Activated T-helper 2 cell treated with anti-CD3 and anti-CD28 coated beads, Interferon-gamma antibody, Interleukin-2, Interleukin-4, amounts not matched to agents 10 μg/mL and 5 μg/mL and 100 μg/mL, durations not matched to agents 14 hours and 24 hours and 36 hours (primary cell): ENCODE measurements around the gene GALNT17. TPM values are rescaled to one million over a fixed set of nuclear protein-coding genes. Genes with fewer than 3 reads are reported as not detected.

Source experiments
- DNase-seq: peaks from one replicate; pipeline ENCODE4 v3.0.0; 2021; ENCODE audit warnings: low spot score
- H3K27ac Mint-ChIP-seq: one replicate; pipeline ENCODE4 v1.8.0; 2021; ENCODE audit warnings: mixed read lengths
- H3K27me3 Mint-ChIP-seq: one replicate; pipeline ENCODE4 v1.8.0; 2021; ENCODE audit warnings: low read depth, mixed read lengths
- H3K36me3 Mint-ChIP-seq: one replicate; pipeline ENCODE4 v1.8.0; 2021; ENCODE audit warnings: low read depth, mixed read lengths
- H3K4me1 Mint-ChIP-seq: one replicate; pipeline ENCODE4 v1.8.0; 2021; ENCODE audit warnings: low read depth, mixed read lengths
- H3K4me3 Mint-ChIP-seq: one replicate; pipeline ENCODE4 v1.8.0; 2021; ENCODE audit warnings: low read depth, mild to moderate bottlenecking, moderate library complexity, mixed read lengths
- H3K9me3 Mint-ChIP-seq: one replicate; pipeline ENCODE4 v1.8.0; 2021; ENCODE audit warnings: mixed read lengths
- intact Hi-C: fragments of 100-400 bp; cut with micrococcal nuclease; formaldehyde crosslinking; loops from one replicate; pipeline ENCODE4 v1.15.1; 2023
- total RNA-seq: library from RNA; stranded (reverse); gene quantifications from 2 replicates; pipeline ENCODE4 v1.2.3, GENCODE V29; 2022

The GALNT17 gene
- total RNA-seq, 1 donor from 2014 or later: not detected

- no peaks in the 10 kb centered on the region for H3K4me1 Mint-ChIP-seq
- intact Hi-C loops: no loop called here
- no peak for DNase-seq
Observed at GRCh38 chr7:71504697-71505441, 372.9 kb downstream of the GALNT17 start.

GRCh38 chr7:71506822-71507221 lies 374.9 kb downstream of the GALNT17 start:
- DNase-seq: no peak
- Mint-ChIP-seq H3K4me3 (no peak overlapping the region), H3K9me3 (peaks cover 44% of the 10 kb centered on the region), H3K36me3 (no peaks in the 10 kb centered on the region), H3K27me3 (no peaks in the 10 kb centered on the region), H3K27ac (no peak overlapping the region), H3K4me1 (no peaks in the 10 kb centered on the region)
- intact Hi-C loops: no loop called here

More at GRCh38 chr7:71504697-71505441, 372.9 kb downstream of the GALNT17 start:
- Mint-ChIP-seq H3K9me3 (peaks cover 46% of the 10 kb centered on the region), H3K36me3 (no peaks in the 10 kb centered on the region), H3K27me3 (no peaks in the 10 kb centered on the region), H3K4me3 (no peak overlapping the region), H3K27ac (no peak overlapping the region)

GRCh38 chr7:71507680-71508602 lies 376.0 kb downstream of the GALNT17 start:
- Mint-ChIP-seq H3K4me3 (no peak overlapping the region), H3K4me1 (no peaks in the 10 kb centered on the region), H3K9me3 (peaks cover 33% of the 10 kb centered on the region), H3K36me3 (no peaks in the 10 kb centered on the region), H3K27me3 (no peaks in the 10 kb centered on the region), H3K27ac (no peak overlapping the region)
- DNase-seq: no peak
- intact Hi-C loops: no loop called here

GRCh38 chr7:71509381-71509780 lies 377.4 kb downstream of the GALNT17 start:
- H3K4me3 Mint-ChIP-seq: no peak overlapping the region
- intact Hi-C loops: no loop called here
- no peak for DNase-seq
- no peaks in the 10 kb centered on the region for H3K27me3 Mint-ChIP-seq
- H3K36me3 Mint-ChIP-seq: no peaks in the 10 kb centered on the region
- H3K4me1 Mint-ChIP-seq: no peaks in the 10 kb centered on the region
- peaks cover 44% of the 10 kb centered on the region for H3K9me3 Mint-ChIP-seq
- no peak overlapping the region for H3K27ac Mint-ChIP-seq

GRCh38 chr7:71511361-71511807 lies 379.4 kb downstream of the GALNT17 start:
- no peak overlapping the region for H3K4me3 Mint-ChIP-seq
- intact Hi-C loops: no loop called here
- no peaks in the 10 kb centered on the region for H3K27me3 Mint-ChIP-seq
- no peak overlapping the region for H3K27ac Mint-ChIP-seq
- DNase-seq: no peak
- no peaks in the 10 kb centered on the region for H3K4me1 Mint-ChIP-seq
- H3K9me3 Mint-ChIP-seq: peaks cover 49% of the 10 kb centered on the region
- H3K36me3 Mint-ChIP-seq: no peaks in the 10 kb centered on the region

GRCh38 chr7:71517940-71518699 lies 386.2 kb downstream of the GALNT17 start:
- Mint-ChIP-seq H3K36me3 (no peaks in the 10 kb centered on the region), H3K9me3 (peaks cover 76% of the 10 kb centered on the region), H3K27ac (no peak overlapping the region), H3K4me1 (no peaks in the 10 kb centered on the region), H3K27me3 (no peaks in the 10 kb centered on the region), H3K4me3 (no peak overlapping the region)
- DNase-seq: no peak
- intact Hi-C loops: no loop called here

GRCh38 chr7:71518880-71519279 lies 386.9 kb downstream of the GALNT17 start:
- Mint-ChIP-seq H3K9me3 (peaks cover 69% of the 10 kb centered on the region), H3K27ac (no peak overlapping the region)

GRCh38 chr7:71521506-71521905 lies 389.6 kb downstream of the GALNT17 start:
- Mint-ChIP-seq H3K27ac (no peak overlapping the region), H3K4me1 (no peaks in the 10 kb centered on the region), H3K36me3 (no peaks in the 10 kb centered on the region), H3K4me3 (no peak overlapping the region), H3K27me3 (no peaks in the 10 kb centered on the region), H3K9me3 (peaks cover 53% of the 10 kb centered on the region)
- DNase-seq: no peak
- intact Hi-C loops: no loop called here

More at GRCh38 chr7:71518880-71519279, 386.9 kb downstream of the GALNT17 start:
- Mint-ChIP-seq H3K27me3 (no peaks in the 10 kb centered on the region), H3K4me3 (no peak overlapping the region), H3K4me1 (no peaks in the 10 kb centered on the region), H3K36me3 (no peaks in the 10 kb centered on the region)
- intact Hi-C loops: no loop called here
- DNase-seq: no peak

GRCh38 chr7:71526106-71526505 lies 394.2 kb downstream of the GALNT17 start:
- DNase-seq: no peak
- no peak overlapping the region for H3K4me3 Mint-ChIP-seq
- H3K27ac Mint-ChIP-seq: no peak overlapping the region
- no peaks in the 10 kb centered on the region for H3K36me3 Mint-ChIP-seq
- H3K9me3 Mint-ChIP-seq: peaks cover 41% of the 10 kb centered on the region
- H3K27me3 Mint-ChIP-seq: no peaks in the 10 kb centered on the region
- intact Hi-C loops: no loop called here
- no peaks in the 10 kb centered on the region for H3K4me1 Mint-ChIP-seq

GRCh38 chr7:71527213-71527612 lies 395.3 kb downstream of the GALNT17 start:
- H3K4me3 Mint-ChIP-seq: no peak overlapping the region

GRCh38 chr7:71535616-71536015 lies 403.7 kb downstream of the GALNT17 start:
- no peaks in the 10 kb centered on the region for H3K4me1 Mint-ChIP-seq
- no peak overlapping the region for H3K27ac Mint-ChIP-seq
- peaks cover 58% of the 10 kb centered on the region for H3K9me3 Mint-ChIP-seq
- intact Hi-C loops: no loop called here
- DNase-seq: no peak
- H3K27me3 Mint-ChIP-seq: no peaks in the 10 kb centered on the region
- H3K4me3 Mint-ChIP-seq: no peak overlapping the region
- no peaks in the 10 kb centered on the region for H3K36me3 Mint-ChIP-seq

More at GRCh38 chr7:71527213-71527612, 395.3 kb downstream of the GALNT17 start:
- intact Hi-C loops: no loop called here
- Mint-ChIP-seq H3K36me3 (no peaks in the 10 kb centered on the region), H3K4me1 (no peaks in the 10 kb centered on the region), H3K9me3 (peaks cover 40% of the 10 kb centered on the region), H3K27me3 (no peaks in the 10 kb centered on the region), H3K27ac (no peak overlapping the region)
- DNase-seq: no peak

GRCh38 chr7:71538210-71538609 lies 406.3 kb downstream of the GALNT17 start:
- no peaks in the 10 kb centered on the region for H3K27me3 Mint-ChIP-seq
- DNase-seq: no peak

More at GRCh38 chr7:71538210-71538609, 406.3 kb downstream of the GALNT17 start:
- Mint-ChIP-seq H3K9me3 (peaks cover 54% of the 10 kb centered on the region), H3K27ac (no peak overlapping the region), H3K4me1 (no peaks in the 10 kb centered on the region), H3K36me3 (no peaks in the 10 kb centered on the region), H3K4me3 (no peak overlapping the region)
- intact Hi-C loops: no loop called here
